Measurements from ENCODE around the gene UCP1. TPM values are rescaled to one million over a fixed set of nuclear protein-coding genes. Genes with fewer than 3 reads are reported as not detected.

UCP1 gene
- polyA plus RNA-seq, 1 donor (not counting 4 experiments of a cell fraction or from before 2014, with no cell fraction given) = not detected

GRCh38 chr4:140559696-140560095 is 9.1 kb downstream of the UCP1 start:
- H3K4me1 ChIP-seq (ENCODE audit: control insufficient read depth, extremely low read depth, insufficient read depth, low read length) = no peaks in the 10 kb centered on the region
- H4K20me1 ChIP-seq (ENCODE audit: control insufficient read depth, extremely low read depth, insufficient read depth, low read length) = no peaks in the 10 kb centered on the region
- TF ChIP-seq EZH2 (IDR thresholded peaks at IDR 0.05; ENCODE audit: low read length) (no peak), CTCF (optimal IDR thresholded peaks at IDR 0.05 in 1 of 3, IDR thresholded peaks at IDR 0.05 in 1 of 3, conservative IDR thresholded peaks at IDR 0.05 in 1 of 3; ENCODE audit: extremely low read depth in 1 of 3, insufficient read depth in 2 of 3, low read length in 3 of 3) (no peak)
- H3K36me3 ChIP-seq (ENCODE audit: control insufficient read depth in 2 of 2, extremely low read depth in 1 of 2, insufficient read depth in 2 of 2, low read length in 2 of 2) = no peaks in the 10 kb centered on the region
- no peak overlapping the region for H3K9ac ChIP-seq (ENCODE audit: control insufficient read depth, extremely low read depth, insufficient read depth, low read length)
- DNase-seq (ENCODE audit: low read depth, low spot score) = no peak
- H3K9me3 ChIP-seq (ENCODE audit: control insufficient read depth, low read depth, low read length) = no peaks in the 10 kb centered on the region
- no peak for FAIRE-seq
- peaks cover 2% of the 10 kb centered on the region for H3K27me3 ChIP-seq (ENCODE audit: control insufficient read depth, extremely low read depth, insufficient read depth, low read length)
- no peak overlapping the region for H3K4me3 ChIP-seq (ENCODE audit: control insufficient read depth in 2 of 3, extremely low read depth in 1 of 3, insufficient read depth in 2 of 3, low read depth in 1 of 3, low read length in 3 of 3)
- H3K4me2 ChIP-seq (ENCODE audit: control insufficient read depth, extremely low read depth, insufficient read depth, low read depth, low read length) = no peak overlapping the region
- no peak overlapping the region for H2AFZ ChIP-seq (ENCODE audit: control insufficient read depth, low read length)
- no peaks in the 10 kb centered on the region for H3K79me2 ChIP-seq (ENCODE audit: control insufficient read depth, insufficient read depth, low read length)
- H3K27ac ChIP-seq (ENCODE audit: control insufficient read depth, insufficient read depth, low read length) = no peak overlapping the region
- no peaks in the 10 kb centered on the region for H3K9me1 ChIP-seq (ENCODE audit: control insufficient read depth, extremely low read depth, insufficient read depth, low read length)
- dilution Hi-C loops (cut with MboI; ENCODE audit: extremely low pct_ligation_motif_present, low sequenced_read_pairs) = no loop called here

GRCh38 chr4:140557831-140558435 is 10.8 kb downstream of the UCP1 start:
- Histone ChIP-seq H3K27me3 (ENCODE audit: control insufficient read depth, extremely low read depth, insufficient read depth, low read length) (no peaks in the 10 kb centered on the region), H3K79me2 (ENCODE audit: control insufficient read depth, insufficient read depth, low read length) (no peaks in the 10 kb centered on the region), H2AFZ (ENCODE audit: control insufficient read depth, low read length) (no peak overlapping the region), H3K4me3 (ENCODE audit: control insufficient read depth in 2 of 3, extremely low read depth in 1 of 3, insufficient read depth in 2 of 3, low read depth in 1 of 3, low read length in 3 of 3) (no peak overlapping the region), H3K36me3 (ENCODE audit: control insufficient read depth in 2 of 2, extremely low read depth in 1 of 2, insufficient read depth in 2 of 2, low read length in 2 of 2) (no peaks in the 10 kb centered on the region), H3K4me1 (ENCODE audit: control insufficient read depth, extremely low read depth, insufficient read depth, low read length) (no peaks in the 10 kb centered on the region), H3K9me3 (ENCODE audit: control insufficient read depth, low read depth, low read length) (no peaks in the 10 kb centered on the region), H3K27ac (ENCODE audit: control insufficient read depth, insufficient read depth, low read length) (no peak overlapping the region), H4K20me1 (ENCODE audit: control insufficient read depth, extremely low read depth, insufficient read depth, low read length) (no peaks in the 10 kb centered on the region), H3K9ac (ENCODE audit: control insufficient read depth, extremely low read depth, insufficient read depth, low read length) (no peak overlapping the region), H3K9me1 (ENCODE audit: control insufficient read depth, extremely low read depth, insufficient read depth, low read length) (no peaks in the 10 kb centered on the region), H3K4me2 (ENCODE audit: control insufficient read depth, extremely low read depth, insufficient read depth, low read depth, low read length) (no peak overlapping the region)
- DNase-seq (ENCODE audit: low read depth, low spot score) (no peak), FAIRE-seq (no peak)
- TF ChIP-seq EZH2 (IDR thresholded peaks at IDR 0.05; ENCODE audit: low read length) (no peak), CTCF (optimal IDR thresholded peaks at IDR 0.05 in 1 of 3, IDR thresholded peaks at IDR 0.05 in 1 of 3, conservative IDR thresholded peaks at IDR 0.05 in 1 of 3; ENCODE audit: extremely low read depth in 1 of 3, insufficient read depth in 2 of 3, low read length in 3 of 3) (no peak)
- dilution Hi-C loops (cut with MboI; ENCODE audit: extremely low pct_ligation_motif_present, low sequenced_read_pairs) = no loop called here

All from keratinocyte (primary cell).